ENCODE measurements around the gene LRFN2. TPM values are rescaled to one million over a fixed set of nuclear protein-coding genes. Genes with fewer than 3 reads are reported as not detected.

Gene LRFN2
- total RNA-seq, 1 experiment from 2014 or later: not detected

GRCh38 chr6:40444312-40444711 is 142.9 kb downstream of the LRFN2 start:
- Histone ChIP-seq H3K9me2 (replicated peaks; ENCODE audit: low read length) (no peaks in the 10 kb centered on the region), H3K27me3 (ENCODE audit: low read length) (no peaks in the 10 kb centered on the region), H3K4me2 (ENCODE audit: low read length) (no peak overlapping the region), H3K4me3 (ENCODE audit: low read length) (no peak overlapping the region), H2AFZ (ENCODE audit: low read length) (no peak overlapping the region), H3K36me3 (ENCODE audit: low read depth, low read length) (no peaks in the 10 kb centered on the region; the same call in 1 of the 2 replicates), H3K9ac (ENCODE audit: low read length) (no peak overlapping the region), H3F3A (ENCODE audit: low read length, unreplicated experiment) (no peaks in the 10 kb centered on the region), H3K4me1 (ENCODE audit: insufficient read depth, low read length) (no peaks in the 10 kb centered on the region), H3K9me3 (ENCODE audit: low read length) (no peaks in the 10 kb centered on the region), H3K79me2 (ENCODE audit: low read length) (no peaks in the 10 kb centered on the region), H3K27ac (ENCODE audit: low read length) (no peak overlapping the region), H4K20me1 (ENCODE audit: low read length) (no peaks in the 10 kb centered on the region)
- ATAC-seq: no peak
- DNase-seq: no peak
- BruUV-seq (replicated peaks): no TSS peak
- intact Hi-C loops (cut with micrococcal nuclease): no loop called here
- ChIA-PET CTCF (no interaction called here), POLR2A (ENCODE audit: unreplicated experiment) (no interaction called here)
- TF ChIP-seq CTCF (conservative IDR thresholded peaks at IDR 0.05; ENCODE audit: low read depth, low read length) (no peak), EZH2 (IDR thresholded peaks at IDR 0.05; ENCODE audit: low read length, unreplicated experiment) (no peak), EZH2phosphoT487 (IDR thresholded peaks at IDR 0.05; ENCODE audit: borderline replicate concordance, low read length) (no peak)

GRCh38 chr6:40443842-40444241 is 143.3 kb downstream of the LRFN2 start:
- CTCF ChIA-PET: no interaction called here
- POLR2A ChIA-PET (ENCODE audit: unreplicated experiment): no interaction called here

GRCh38 chr6:40442591-40442990 is 144.6 kb downstream of the LRFN2 start:
- POLR2A ChIA-PET (ENCODE audit: unreplicated experiment): no interaction called here
- Histone ChIP-seq H3K36me3 (ENCODE audit: low read depth, low read length) (no peaks in the 10 kb centered on the region), H3F3A (ENCODE audit: low read length, unreplicated experiment) (no peaks in the 10 kb centered on the region), H3K9me3 (ENCODE audit: low read length) (no peaks in the 10 kb centered on the region), H3K27ac (ENCODE audit: low read length) (no peak overlapping the region), H3K9ac (ENCODE audit: low read length) (no peak overlapping the region), H4K20me1 (ENCODE audit: low read length) (no peaks in the 10 kb centered on the region), H3K4me3 (ENCODE audit: low read length) (no peak overlapping the region), H3K4me1 (ENCODE audit: insufficient read depth, low read length) (no peaks in the 10 kb centered on the region), H2AFZ (ENCODE audit: low read length) (no peak overlapping the region), H3K9me2 (replicated peaks; ENCODE audit: low read length) (no peaks in the 10 kb centered on the region), H3K27me3 (ENCODE audit: low read length) (no peaks in the 10 kb centered on the region), H3K4me2 (ENCODE audit: low read length) (no peak overlapping the region), H3K79me2 (ENCODE audit: low read length) (no peaks in the 10 kb centered on the region)
- no peak for TF ChIP-seq CTCF (conservative IDR thresholded peaks at IDR 0.05; ENCODE audit: low read depth, low read length)
- TF ChIP-seq EZH2phosphoT487 (IDR thresholded peaks at IDR 0.05; ENCODE audit: borderline replicate concordance, low read length): no peak
- no peak for TF ChIP-seq EZH2 (IDR thresholded peaks at IDR 0.05; ENCODE audit: low read length, unreplicated experiment)
- ATAC-seq (no peak), DNase-seq (no peak)
- intact Hi-C loops (cut with micrococcal nuclease): no loop called here
- CTCF ChIA-PET: no interaction called here
- no TSS peak for BruUV-seq (replicated peaks)

More at GRCh38 chr6:40443842-40444241, 143.3 kb downstream of the LRFN2 start:
- no peaks in the 10 kb centered on the region for H3K27me3 ChIP-seq (ENCODE audit: low read length)
- no peaks in the 10 kb centered on the region for H3K79me2 ChIP-seq (ENCODE audit: low read length)
- H3K9me2 ChIP-seq (replicated peaks; ENCODE audit: low read length): no peaks in the 10 kb centered on the region
- no peak overlapping the region for H3K9ac ChIP-seq (ENCODE audit: low read length)
- no peaks in the 10 kb centered on the region; the same call in 1 of the 2 replicates for H3K36me3 ChIP-seq (ENCODE audit: low read depth, low read length)
- no peak overlapping the region for H2AFZ ChIP-seq (ENCODE audit: low read length)
- no TSS peak for BruUV-seq (replicated peaks)
- H3F3A ChIP-seq (ENCODE audit: low read length, unreplicated experiment): no peaks in the 10 kb centered on the region
- no peak overlapping the region for H3K4me3 ChIP-seq (ENCODE audit: low read length)
- H4K20me1 ChIP-seq (ENCODE audit: low read length): no peaks in the 10 kb centered on the region
- ATAC-seq (no peak), DNase-seq (no peak)
- intact Hi-C loops (cut with micrococcal nuclease): no loop called here
- TF ChIP-seq EZH2phosphoT487 (IDR thresholded peaks at IDR 0.05; ENCODE audit: borderline replicate concordance, low read length) (no peak), CTCF (conservative IDR thresholded peaks at IDR 0.05; ENCODE audit: low read depth, low read length) (no peak), EZH2 (IDR thresholded peaks at IDR 0.05; ENCODE audit: low read length, unreplicated experiment) (no peak)
- H3K4me2 ChIP-seq (ENCODE audit: low read length): no peak overlapping the region
- no peak overlapping the region for H3K27ac ChIP-seq (ENCODE audit: low read length)
- H3K9me3 ChIP-seq (ENCODE audit: low read length): no peaks in the 10 kb centered on the region
- H3K4me1 ChIP-seq (ENCODE audit: insufficient read depth, low read length): no peaks in the 10 kb centered on the region
